Stimulated activated CD4-positive, alpha-beta T cell treated with anti-CD3 and anti-CD28 coated beads, Interleukin-2, amount 100 ng/mL, for 24 hours (primary cell): ENCODE data around the gene TADA2B.

Experiments used
- DNase-seq, 2 donors: peaks; one replicate each; pipeline ENCODE4 v3.0.0-alpha.2; 2020

The TADA2B gene

DNA sequence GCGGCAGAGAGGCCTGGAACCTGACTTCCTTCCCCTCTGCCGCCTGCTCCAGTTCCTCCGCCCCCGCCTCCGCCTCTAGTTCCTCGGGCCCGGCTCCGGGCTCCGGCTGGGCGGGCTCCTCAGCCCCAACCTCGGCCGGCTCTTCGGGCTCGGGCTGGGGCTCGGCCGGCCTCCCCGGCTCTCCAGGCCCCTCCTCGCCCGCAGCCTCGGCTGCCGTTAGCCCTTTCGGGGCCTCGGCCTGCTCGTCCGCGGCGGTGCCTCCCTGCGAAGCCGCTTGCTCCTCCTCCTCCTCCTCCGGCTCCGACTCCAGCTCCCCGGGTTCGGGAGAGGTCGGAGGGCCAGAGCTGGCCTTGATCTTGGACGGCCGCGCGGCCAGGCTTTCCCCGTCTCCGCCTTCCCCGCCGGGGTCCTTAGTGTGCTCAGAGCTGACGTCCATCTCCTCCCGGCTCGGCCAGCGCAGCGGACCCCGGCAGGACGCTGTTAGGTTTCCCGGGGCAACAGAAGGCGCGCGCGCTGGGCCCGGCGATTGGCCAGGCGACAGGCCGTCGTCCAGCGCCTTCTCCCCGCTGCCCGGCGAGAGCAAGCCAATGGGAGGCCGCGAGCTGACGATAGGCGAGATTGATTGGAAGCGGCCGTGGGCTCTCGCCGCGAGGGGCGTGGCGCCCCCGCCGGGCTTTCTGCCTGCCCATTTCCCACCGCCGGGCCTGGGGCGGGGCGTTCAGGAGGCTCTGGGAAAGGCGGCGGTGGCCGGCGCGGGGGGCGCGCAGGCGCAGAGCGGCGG lies 479 bp upstream of the TADA2B start:
- peak; percentile 91 to 95 for DNase-seq

- DNase-seq = no peak
Observed at GRCh38 chr4:7044137-7044930, 1.2 kb downstream of the TADA2B start.

DNA sequence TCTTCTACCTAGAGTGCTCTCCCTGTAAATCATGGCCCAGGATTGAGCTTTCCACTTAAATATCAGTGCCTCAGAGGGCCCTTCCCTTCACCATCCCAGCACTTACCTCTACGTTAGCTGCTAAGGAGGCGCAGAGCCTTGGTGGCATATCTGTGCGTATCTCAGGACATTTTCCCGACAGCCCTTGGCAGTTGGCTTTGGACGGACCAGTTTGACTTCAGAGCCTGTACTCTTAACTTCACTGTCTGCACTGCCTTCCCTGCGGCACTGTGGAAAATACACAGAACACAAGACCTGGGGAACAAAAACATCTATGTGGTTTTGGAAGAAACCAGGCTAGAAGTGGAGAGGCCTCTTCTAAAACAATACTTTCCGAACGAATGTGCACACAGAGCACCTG lies 2.4 kb downstream of the TADA2B start:
- DNase-seq = no peak

GRCh38 chr4:7045961-7046921 lies 3.1 kb downstream of the TADA2B start:
- no peak for DNase-seq

GRCh38 chr4:7046971-7047370 lies 3.8 kb downstream of the TADA2B start:
- DNase-seq = no peak

DNA sequence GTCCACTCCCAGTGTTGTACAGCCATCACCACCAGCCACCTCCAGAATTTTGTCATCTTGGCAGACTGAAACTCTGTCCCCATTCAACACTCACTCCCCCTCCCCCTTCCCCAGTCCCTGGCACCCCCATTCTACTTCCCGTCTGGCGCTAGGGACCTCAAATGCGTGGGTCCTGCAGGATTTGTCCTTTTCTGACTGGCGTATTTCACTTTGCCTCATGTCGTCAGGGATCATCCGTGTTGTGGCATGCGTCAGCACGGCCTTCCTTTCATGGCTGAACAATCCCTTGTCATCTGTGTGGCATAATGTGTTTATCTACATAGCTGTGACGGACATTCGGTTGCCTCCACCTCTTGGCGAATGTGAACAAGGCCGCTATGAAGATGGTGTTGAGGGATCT lies 5.5 kb downstream of the TADA2B start:
- no peak for DNase-seq

- no peak for DNase-seq
Observed at GRCh38 chr4:7049295-7049694, 6.1 kb downstream of the TADA2B start.

DNA sequence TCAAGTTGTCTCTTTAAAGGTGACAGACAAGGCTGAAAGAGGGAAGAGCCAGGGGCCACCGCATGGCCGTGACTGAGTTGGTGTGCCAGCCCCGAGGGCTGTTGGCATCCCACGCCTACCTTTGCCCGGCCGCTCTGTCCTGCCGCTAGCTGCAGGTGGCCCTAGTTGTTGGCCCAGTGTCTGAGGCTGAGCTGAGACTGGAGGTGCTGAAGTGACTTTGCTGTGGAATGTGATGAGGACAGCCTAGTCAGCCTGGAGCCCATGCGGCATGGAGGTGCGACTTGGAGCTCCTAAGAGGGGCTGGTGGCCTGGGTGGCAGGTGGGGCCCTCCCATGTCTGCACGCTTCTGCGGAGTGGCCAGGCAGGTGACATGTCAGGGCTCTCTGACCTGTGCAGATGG lies 6.6 kb downstream of the TADA2B start:
- no peak for DNase-seq

GRCh38 chr4:7050481-7051143 lies 7.4 kb downstream of the TADA2B start:
- no peak for DNase-seq

DNA sequence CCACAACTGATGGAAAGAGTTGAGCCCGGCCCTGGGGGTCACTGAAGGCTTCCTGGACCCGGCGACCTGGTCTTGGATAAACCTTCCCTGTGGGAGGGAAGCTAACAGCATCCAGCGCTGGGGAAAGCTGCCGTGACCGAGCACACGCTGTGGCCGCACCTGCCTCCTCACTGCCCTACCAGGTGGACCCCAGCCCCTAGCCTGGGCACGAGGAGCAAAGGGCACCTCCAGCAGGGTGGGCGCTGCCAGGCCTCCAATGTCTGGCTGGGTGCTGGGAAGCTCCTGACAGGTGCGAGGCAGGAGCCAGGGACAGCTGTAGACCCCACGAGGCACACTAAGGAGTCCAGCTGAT lies 7.9 kb downstream of the TADA2B start:
- DNase-seq = no peak

- no peak for DNase-seq
Observed at GRCh38 chr4:7051905-7052304, 8.7 kb downstream of the TADA2B start.

GRCh38 chr4:7052313-7052712 lies 9.1 kb downstream of the TADA2B start:
- DNase-seq = no peak

- DNase-seq = no peak
Observed at GRCh38 chr4:7052923-7053715, 9.9 kb downstream of the TADA2B start.

DNA sequence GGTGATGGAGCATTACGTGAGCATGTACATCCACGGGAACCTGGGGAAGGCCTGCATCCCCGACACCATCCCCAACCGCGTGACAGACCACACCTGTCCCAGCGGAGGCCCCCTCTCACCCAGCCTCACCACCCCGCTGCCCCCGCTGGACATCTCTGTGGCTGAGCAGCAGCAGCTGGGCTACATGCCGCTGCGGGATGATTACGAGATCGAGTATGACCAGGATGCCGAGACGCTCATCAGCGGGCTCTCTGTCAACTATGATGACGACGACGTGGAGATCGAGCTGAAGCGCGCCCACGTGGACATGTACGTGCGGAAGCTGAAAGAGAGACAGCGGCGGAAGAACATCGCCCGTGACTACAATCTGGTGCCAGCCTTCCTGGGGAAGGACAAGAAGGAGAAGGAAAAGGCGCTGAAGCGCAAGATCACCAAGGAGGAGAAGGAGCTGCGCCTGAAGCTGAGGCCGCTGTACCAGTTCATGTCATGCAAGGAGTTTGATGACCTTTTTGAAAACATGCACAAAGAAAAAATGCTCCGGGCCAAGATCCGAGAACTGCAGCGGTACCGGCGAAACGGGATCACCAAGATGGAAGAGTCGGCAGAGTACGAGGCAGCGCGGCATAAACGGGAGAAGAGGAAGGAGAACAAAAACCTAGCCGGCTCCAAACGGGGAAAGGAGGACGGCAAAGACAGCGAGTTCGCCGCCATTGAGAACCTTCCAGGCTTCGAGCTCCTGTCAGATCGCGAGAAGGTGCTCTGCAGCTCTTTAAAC lies 11.1 kb downstream of the TADA2B start:
- DNase-seq = no peak

DNA sequence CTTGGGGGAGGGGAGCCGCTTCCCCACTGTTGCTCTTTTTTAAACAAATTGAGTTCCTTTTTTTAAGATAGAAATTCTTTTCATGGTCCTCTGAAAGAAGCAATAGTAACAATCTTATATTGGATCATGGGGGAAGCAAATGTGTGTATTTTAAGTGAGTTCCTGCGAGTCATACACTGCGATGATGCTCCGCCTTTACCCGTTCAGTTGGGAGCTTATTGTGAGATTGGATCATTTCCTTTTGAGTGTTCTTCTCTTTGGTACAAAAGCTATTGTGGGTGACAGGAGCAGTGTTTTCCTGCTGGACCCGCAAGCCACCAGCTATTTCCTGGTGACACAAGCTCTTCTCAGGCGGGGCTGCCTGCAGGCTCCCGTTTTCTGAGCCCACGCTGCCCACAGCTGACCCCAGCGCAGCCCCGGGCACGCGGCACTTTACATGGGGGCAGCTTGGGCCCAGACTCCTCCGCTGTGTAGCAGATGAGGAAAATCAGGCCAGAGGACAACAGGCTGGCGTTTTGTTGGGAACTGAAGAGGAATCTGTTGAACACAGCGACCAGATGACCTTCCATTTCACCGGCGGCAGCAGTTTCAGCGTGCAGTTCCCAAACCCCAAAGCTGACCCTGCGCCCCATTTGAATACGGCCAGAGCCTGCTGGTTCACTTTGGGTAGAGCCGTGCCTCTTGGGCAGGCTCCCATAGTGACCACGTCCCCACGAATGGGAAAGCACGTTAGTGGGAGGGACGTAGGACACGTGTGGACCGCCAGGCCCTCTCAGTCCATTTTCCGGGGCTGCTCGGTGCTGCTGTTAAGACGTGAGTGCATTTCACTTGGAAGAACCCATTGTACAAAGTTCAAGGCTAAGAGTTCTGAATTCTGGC lies 12.2 kb downstream of the TADA2B start:
- DNase-seq = no peak

GRCh38 chr4:7055990-7056325 lies 12.8 kb downstream of the TADA2B start:
- no peak for DNase-seq

DNA sequence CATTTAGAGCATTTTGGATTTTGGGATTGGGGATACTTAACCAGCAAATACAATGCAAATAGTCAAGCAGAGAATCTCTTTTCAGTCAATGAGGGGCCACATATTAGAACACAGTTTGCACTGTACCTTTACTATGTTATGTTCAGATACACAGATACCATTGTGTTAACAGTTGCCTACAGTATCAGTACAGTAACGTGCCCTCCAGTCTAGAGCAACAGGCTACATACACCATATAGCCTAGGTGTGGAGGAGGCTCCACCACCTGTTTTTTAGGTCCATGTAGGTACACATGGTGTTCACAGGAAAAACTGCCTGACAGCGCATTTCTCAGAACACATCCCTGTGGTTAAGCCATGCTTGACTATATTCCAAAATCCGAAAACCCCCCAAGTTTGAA lies 15.6 kb downstream of the TADA2B start:
- DNase-seq = no peak

GRCh38 chr4:7059662-7060061 lies 16.5 kb downstream of the TADA2B start:
- DNase-seq = no peak

DNA sequence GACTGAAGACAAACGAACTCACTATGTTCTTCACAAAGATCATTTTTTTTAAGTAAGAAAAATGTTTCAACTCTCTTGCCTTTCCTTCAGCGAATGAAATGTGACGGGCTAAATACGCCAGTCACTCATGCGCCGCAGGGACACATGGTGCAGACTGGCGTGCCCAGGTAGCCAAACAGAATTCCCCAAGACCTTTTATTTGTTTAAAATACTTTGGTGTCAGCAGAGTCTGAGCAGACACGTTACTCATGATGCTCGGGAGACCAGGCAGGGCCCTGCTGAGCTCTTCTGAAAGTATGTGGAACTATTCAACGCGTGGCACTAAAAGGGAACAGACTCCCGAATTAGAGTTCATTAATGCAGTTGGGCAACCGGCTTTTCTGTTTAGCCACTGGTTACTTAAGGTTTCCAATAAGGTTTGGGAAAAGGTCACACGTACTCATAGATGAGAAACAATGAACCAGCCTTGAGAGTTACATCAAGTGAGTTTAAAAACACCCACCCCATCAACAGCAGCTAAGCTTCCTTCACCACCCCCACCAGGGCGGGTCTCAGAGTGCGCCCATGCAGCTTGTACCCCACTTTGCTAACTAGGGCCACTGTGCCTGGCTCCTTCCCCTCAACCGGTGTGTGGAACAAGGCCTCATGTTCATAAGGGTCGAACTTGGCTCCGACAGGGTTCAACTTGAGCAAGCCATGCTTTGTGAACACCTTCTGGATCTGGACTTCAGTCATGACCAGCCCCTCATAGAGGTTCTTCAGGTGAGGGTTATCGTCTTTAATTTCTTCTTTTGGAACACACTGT lies 17.4 kb downstream of the TADA2B start:
- DNase-seq = no peak
